UCSD-AML1 (cell line): ENCODE results near the gene ZNF23.
A peak's percentile ranks its signal among the peaks of the same experiment; 100 is the strongest.
"Not testable (repeated sequence)": the region's sequence is repeated elsewhere in the genome, so short reads cannot be mapped to it uniquely, and the experiment has no call there.

ENCODE experiments used
- DNase-seq: peaks from one replicate; lab custom pipeline; 2025; ENCODE audit not compliant: unreplicated experiment; lab: John Stamatoyannopoulos, UW

ZNF23 gene

DNA sequence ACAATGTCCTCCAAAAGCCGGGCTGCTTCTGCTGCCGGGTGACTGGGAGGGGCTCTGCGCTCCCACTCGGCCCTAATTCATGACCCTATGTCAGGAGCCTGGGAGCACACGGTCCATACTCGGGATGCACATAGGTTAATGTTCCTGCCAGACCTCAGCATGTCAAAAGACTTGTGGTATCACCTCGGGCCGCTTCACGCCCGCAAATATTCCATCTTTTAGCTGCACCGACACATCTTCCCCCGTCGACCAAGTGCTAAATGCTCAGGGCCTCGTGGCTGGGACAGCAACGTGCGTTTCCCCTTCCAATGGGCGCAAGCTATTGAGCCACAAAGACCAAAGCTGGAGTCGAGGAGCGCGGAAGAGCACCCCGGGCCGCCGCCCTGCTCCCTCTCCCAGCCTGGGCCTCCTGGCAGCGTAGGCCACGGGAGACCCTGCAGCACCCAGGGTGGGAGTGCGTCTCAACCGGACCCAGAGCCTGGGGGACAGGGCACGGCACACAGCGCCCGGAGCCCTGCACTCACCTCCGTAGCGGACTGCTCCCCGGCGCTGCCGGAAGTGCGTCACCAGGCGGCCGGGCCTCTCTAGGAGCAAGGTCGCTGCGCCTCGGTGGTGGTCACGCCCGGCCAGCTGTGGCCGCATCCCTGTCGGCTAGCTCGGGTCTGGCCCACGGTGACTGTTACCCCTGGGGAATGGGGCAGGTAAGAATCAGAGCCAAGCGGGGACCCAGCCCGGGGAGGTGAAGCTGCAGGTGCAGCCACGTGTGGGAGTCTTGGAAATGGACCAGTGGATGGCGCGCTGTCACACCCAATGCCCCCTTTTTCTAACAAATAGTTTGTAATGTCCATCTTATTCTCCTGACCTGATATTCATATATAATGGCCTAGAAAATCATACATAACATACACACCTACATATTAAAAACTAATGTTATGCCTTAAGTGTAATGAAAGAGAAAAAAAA lies at the start of gene ZNF23:
TSS of gene ZNF23 (minus strand) at position 562 of the 963 bp plus-strand sequence. CDS start 5,451 bp downstream, outside the sequence.
- DNase-seq = peak; percentile 82

GRCh38 chr16:71507061-71507460 lies 45.0 kb upstream of the ZNF23 start:
- no peak for DNase-seq

- DNase-seq = no peak
These were observed 42.9 kb upstream of the ZNF23 start for GRCh38 chr16:71504901-71505300.

DNA sequence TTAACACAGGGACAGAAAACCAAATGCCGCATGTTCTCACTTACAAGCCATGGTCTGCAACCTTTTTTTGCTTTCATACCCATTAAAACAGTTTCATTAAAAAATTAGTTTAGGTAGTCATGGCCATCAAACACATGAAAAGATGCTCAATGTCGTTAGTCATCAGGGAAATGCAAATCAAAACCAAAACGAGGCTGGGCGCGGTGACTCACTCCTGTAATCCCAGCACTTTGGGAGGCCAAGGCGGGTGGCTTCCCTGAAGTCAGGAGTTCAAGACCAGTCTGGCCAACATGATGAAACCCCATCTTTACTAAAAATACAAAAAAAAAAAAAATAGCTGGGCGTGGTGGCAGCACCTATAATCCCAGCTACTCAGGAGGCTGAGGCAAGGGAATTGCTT lies 42.0 kb upstream of the ZNF23 start:
- DNase-seq = not testable (repeated sequence)

GRCh38 chr16:71501547-71501946 lies 39.5 kb upstream of the ZNF23 start:
- no peak for DNase-seq

DNA sequence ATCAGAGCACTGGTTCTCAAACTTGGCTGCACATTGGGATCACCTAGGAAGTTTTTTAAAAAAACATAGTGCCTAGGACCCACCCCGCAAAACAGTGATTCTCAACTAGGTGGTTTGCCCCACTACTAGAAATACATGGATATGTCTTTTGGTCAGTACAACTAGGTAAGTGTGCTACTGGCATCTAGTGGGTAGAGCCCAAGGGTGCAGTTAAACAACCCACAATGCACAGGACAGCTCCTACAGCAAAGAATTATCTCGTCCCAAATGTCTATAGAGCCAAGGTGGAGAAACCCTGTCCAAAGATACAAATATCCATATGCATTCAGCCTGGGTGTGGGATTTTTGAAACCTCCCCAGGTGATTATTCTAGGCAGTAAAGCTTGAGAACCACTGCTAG lies 38.9 kb upstream of the ZNF23 start:
- DNase-seq = no peak

DNA sequence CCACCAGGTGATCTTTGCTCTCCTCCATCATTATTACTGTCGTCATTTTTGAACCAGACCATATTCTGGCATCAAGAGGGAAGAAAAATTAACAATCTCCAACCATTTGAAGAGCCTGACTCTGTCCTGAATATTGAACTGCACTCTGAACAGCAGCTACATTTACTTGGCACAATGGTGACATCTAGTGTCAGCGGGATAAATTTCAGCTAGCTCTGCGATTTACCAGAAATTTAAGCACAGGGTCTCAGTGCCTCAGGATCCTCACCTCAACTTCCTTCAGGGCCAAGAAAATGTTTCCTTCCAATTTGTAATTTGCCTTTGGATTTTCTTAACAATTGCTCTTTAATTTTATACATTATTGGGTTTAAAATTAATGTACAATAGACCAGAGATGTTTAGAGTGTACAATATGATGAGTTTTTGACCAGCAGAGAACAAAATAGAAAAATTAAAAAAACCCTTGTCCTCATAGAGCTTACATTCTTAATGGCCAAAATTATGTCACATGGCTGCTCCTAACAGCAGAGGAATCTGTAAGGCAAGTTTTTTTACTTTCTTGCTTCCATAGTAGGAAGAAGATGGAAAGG lies 37.8 kb upstream of the ZNF23 start:
- no peak for DNase-seq

DNA sequence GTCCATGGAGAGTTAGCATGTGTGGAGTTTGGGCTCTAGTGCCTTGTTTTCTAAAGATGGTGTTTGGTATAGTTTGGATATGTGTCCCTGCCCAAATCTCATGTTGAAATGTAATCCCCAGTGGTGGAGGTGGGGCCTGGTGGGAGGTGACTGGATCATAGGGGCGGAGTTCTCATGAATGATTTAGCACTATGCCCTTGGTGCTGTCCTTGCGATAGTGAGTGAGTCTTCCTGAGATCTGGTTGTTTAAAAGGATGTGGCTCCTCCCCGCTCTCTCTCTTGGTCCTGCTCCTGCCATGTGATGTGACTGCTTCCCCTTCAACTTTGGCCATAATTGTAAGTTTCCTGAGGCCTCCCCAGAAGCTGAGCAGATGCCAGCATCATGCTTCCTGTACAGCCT lies 36.0 kb upstream of the ZNF23 start:
- no peak for DNase-seq

GRCh38 chr16:71493213-71493612 lies 31.2 kb upstream of the ZNF23 start:
- no peak for DNase-seq

GRCh38 chr16:71492786-71493185 lies 30.7 kb upstream of the ZNF23 start:
- no peak for DNase-seq

- DNase-seq = no peak
These were observed 29.0 kb upstream of the ZNF23 start for GRCh38 chr16:71491054-71491453.

DNA sequence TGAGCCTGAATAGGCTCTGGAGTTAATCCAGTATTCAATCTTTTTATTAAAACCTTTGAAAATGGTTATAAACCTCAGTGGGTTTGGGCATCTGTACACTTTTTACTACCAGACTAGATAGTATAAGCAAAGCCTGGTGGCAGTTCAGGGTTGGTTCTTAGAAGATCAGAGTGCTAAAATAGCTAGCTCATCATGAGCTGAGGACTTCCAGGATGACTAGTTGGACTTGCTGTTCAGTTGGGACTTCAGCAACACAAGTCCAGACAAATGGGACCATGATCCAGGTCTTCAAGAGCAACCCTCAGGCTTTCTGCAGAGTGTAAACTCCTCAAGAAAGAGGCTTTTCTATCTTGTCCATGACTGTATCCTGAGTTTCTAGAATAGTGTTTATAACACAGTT lies 28.3 kb upstream of the ZNF23 start:
- DNase-seq = no peak

DNA sequence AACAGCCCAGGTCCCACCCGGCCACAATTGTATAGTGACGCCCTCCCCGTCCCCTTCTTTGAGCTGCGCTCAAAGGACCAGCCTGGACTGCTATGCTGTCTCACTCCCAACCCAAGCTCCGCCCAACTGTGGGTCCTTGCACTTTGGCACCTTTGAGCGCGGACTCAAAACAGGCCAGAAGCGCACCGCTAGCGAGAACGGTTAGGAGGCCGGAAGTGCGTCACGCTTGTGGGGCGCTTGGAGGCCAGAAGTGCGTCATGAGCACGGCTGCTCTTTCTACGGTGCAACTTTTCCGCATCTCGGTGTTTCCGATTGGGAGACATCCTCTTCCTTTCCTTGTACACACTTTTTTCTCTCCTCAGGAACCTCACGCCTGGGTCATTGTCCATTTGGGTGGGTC lies 27.1 kb upstream of the ZNF23 start, which contains the start of gene ZNF19:
TSS of gene ZNF19 (minus strand) at position 203 of the 400 bp plus-strand sequence. CDS start 7,210 bp downstream, outside the sequence.
- peak; percentile 72 for DNase-seq

DNA sequence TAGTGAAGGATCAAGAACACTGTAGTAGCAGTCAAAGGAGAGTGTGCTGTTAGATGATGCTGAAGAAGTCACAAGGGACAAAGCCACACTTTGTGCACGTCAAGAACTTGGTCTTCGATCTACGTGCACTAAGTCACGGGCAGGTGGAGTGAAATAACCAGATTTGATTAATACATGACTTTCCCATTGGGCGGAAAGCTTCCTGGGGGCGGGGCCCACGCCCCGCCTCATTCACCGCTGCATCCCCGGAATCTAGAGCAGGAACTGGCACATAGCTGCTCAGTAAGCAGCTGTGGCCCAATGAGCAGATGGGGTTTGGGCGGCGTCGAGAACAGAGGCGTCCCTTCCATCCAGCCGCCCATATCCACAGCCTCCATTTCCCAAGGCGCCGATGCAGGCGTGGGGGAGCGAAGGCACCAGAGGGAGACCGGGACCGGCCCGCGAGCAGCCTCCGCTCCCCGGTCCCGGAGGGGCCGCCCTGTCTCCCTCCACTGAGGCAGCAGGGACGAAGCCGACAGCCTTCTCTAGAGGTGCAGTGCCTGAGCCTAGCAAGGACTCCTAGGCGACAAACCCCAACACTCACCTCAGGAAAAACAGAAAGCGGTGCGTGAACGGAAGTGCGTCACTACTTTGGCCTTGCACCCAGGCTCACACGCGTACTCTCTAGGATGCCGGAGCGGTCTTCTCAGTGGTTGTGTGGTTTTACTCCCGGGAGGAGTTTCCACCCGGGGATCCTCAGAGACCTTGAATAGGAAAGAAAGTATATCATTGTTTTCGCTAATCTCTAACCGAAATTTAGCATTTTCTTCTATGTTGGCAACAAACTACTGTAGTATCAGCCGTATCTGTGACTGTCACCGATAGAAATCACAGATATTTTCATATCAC lies 22.2 kb upstream of the ZNF23 start:
- DNase-seq = peak; percentile 84

GRCh38 chr16:71482569-71482968 lies 20.5 kb upstream of the ZNF23 start:
- no peak for DNase-seq

DNA sequence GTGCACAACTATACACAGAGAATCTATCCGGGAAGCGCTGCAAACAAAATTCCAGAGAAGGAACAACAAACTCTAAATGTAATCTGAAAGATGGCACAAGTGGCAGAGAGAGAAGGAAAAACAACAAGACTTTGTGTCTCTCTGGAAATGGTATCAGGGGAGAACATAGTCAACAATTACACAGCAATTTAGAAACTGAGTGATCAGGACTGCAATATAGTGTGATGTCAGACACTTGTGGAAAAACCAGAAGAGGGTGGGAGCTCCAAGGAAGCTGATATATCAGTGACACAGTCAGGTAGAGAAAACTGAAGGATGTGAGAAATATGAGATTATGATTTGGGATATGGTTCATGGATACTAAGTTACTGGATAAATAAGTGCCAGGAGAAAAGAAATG lies 18.9 kb upstream of the ZNF23 start:
- DNase-seq = no peak

DNA sequence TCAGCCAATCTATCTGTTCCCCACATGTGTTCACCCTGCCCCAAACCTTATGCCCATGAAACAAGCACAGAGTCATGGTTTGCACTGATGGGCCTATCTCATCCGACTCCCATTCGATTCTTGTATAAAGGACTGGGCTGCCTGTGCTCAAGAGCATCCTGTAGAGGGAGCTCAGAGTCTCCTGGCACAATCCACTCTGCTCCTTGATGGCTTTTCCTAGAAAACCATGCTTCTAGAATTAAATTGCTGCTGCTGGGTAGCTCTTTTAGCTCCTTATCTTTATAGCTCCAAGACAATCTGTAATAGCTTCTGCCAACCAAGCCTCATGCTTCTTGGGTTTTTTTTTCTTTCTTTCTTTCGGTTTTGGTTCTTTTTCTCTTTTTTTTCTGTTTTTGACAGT lies 17.4 kb upstream of the ZNF23 start:
- DNase-seq = no peak

DNA sequence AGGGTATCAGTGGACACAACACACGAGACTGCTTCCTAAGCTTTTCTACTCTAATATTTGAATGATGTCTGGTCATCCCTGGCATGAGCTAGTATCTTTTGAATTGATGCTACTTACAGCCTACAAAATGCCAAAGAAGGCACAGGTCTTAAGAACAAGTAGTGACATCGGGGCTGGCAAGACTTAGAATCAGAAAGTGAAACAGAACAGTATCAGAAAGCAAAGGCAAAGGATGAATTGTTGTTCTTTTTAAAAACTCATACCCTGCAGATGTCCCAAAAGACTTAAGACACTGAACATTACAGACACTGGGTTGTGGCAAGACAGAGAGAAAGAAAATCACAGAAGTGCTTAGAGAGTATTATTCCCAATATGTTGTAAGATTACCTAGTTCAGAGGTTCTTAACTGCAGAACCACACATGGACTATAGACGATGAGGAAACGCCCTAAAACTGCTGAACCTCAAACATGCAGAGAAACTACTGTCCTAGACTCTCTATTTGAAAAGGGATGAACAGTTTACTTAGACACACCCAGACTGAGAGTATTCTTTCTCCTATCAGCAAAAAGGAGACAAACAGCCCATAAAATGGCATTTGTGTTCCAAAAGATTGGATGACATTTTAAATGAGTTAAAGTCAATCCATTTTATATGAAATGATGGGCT lies 14.5 kb upstream of the ZNF23 start:
- DNase-seq = no peak

DNA sequence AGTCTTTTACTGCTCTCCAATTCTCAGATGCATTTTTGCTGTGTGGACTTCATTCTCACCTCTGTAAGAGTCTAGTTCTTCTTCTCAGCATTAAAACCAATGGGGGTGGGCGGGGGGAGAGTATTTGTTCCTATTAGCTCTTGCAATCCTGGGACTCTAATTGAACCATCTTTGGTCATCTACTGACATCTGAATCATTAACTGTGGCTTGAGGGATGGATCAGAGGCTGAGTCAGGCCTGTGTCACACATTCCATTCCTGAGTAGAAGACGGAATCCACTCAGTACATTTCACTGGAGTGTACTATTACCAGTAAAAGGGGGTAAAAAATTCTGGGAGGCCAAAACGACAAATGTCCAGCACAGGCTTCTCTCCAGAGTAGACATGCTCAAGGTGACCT lies 12.8 kb upstream of the ZNF23 start:
- no peak for DNase-seq

DNA sequence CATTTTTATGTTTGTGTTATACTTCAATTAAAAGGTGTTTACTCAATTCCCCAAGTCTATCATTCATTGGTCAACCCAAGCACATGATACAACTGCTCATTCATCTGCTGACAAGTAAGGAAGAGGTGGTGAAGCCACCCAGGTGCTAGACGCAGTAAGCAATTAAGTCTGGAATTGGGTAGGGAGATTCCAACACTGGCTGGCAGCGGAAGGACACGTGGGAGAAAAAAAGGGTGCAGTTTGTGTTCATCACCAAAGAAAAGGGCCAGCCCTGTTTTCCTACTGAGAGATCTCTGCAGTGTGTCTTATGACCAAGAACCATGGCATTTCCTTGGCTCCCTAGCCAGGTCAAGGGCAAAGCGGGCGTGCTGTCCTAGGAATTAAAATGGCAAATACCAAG lies 11.8 kb upstream of the ZNF23 start:
- DNase-seq = no peak

DNA sequence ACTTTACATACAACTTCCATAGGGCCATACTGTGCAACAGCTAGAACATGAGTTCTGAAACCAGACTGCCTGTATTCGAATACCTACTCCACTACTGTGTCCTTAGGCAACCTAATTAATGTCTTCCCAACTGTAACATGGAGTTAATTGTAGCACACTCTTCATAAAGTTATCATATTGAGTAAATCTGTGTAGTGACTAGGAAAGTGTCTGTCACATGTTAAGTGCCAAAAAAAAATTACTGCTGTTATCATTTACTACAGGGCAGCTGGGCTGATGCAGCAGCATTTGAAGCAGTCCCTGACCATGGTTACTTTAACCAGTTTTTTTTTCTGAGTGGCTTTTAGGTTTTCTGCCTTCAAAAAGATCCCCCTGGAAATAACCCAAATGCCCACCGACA lies 10.9 kb upstream of the ZNF23 start:
- DNase-seq = no peak
